ENCODE measurements around the gene VEPH1.

The VEPH1 gene

DNA sequence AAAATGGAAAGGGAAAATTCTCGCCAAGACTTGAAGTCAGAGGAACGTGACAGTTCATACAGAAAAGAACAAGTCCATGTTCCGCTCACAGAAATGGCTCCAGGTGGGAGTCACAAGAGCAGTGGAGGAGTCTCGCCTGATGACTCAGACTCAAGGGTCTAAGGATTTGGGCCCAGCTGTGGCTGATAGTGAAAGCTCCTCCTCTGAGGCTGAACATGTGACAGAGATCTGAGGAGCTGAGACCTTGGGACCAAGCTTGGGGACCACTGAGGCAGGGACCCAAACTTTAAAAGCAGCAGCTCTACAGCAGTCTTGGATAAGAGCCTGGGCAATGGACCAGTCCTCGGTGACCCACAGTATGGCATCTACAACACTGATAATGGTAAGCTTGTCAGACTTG lies 9.3 kb upstream of the VEPH1 start:
- Histone ChIP-seq H3K9me3 (ENCODE audit: severe bottlenecking) (no peaks in the 10 kb centered on the region), H3K27me3 (ENCODE audit: insufficient read depth, low read depth, severe bottlenecking) (no peaks in the 10 kb centered on the region), H3K4me3 (ENCODE audit: low read depth, low read length) (no peak overlapping the region), H3K36me3 (no peaks in the 10 kb centered on the region), H3K27ac (no peak overlapping the region)
- DNase-seq: no peak
- TF ChIP-seq CTCF (IDR thresholded peaks at IDR 0.05; ENCODE audit: low read depth, low read length): no peak

- H3K4me3 ChIP-seq (ENCODE audit: low read depth, low read length): no peak overlapping the region
- no peaks in the 10 kb centered on the region for H3K9me3 ChIP-seq (ENCODE audit: severe bottlenecking)
- no peaks in the 10 kb centered on the region for H3K27me3 ChIP-seq (ENCODE audit: insufficient read depth, low read depth, severe bottlenecking)
- no peak for DNase-seq
- H3K27ac ChIP-seq: no peak overlapping the region
- H3K36me3 ChIP-seq: no peaks in the 10 kb centered on the region
- no peak for TF ChIP-seq CTCF (IDR thresholded peaks at IDR 0.05; ENCODE audit: low read depth, low read length)
Measured at GRCh38 chr3:157508461-157508860, 5.2 kb upstream of the VEPH1 start.

DNA sequence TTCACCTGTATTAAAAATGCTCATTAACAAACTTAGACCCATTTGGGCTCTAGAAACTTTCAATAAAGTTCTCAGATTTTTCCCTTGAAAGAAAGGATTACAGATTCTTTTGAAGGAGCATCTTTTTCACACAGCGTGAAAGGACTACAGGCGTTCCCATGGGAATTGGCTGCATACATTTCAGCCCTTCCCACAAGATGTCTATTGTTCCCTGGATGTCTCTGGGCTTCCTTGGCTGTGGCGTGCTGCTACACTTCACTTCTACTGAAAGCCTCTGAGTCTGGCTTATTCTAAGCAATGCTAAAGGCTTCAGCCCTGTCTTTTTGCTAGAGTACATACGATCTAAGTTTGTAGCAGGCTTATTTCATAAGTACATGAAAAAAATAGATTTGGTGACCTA lies 1.4 kb downstream of the VEPH1 start:
- H3K9me3 ChIP-seq (ENCODE audit: severe bottlenecking): no peaks in the 10 kb centered on the region
- H3K27ac ChIP-seq: no peak overlapping the region
- H3K4me3 ChIP-seq (ENCODE audit: low read depth, low read length): no peak overlapping the region
- H3K27me3 ChIP-seq (ENCODE audit: insufficient read depth, low read depth, severe bottlenecking): no peaks in the 10 kb centered on the region
- H3K36me3 ChIP-seq: no peaks in the 10 kb centered on the region
- TF ChIP-seq CTCF (IDR thresholded peaks at IDR 0.05; ENCODE audit: low read depth, low read length): no peak
- DNase-seq: no peak

- DNase-seq: no peak
- Histone ChIP-seq H3K27ac (no peak overlapping the region), H3K4me3 (ENCODE audit: low read depth, low read length) (no peak overlapping the region), H3K36me3 (no peaks in the 10 kb centered on the region), H3K9me3 (ENCODE audit: severe bottlenecking) (no peaks in the 10 kb centered on the region), H3K27me3 (ENCODE audit: insufficient read depth, low read depth, severe bottlenecking) (no peaks in the 10 kb centered on the region)
- TF ChIP-seq CTCF (IDR thresholded peaks at IDR 0.05; ENCODE audit: low read depth, low read length): no peak
Measured at GRCh38 chr3:157500232-157500631, 3.0 kb downstream of the VEPH1 start.

- H3K27me3 ChIP-seq (ENCODE audit: insufficient read depth, low read depth, severe bottlenecking): no peaks in the 10 kb centered on the region
- no peak overlapping the region for H3K4me3 ChIP-seq (ENCODE audit: low read depth, low read length)
- no peak overlapping the region for H3K27ac ChIP-seq
- no peak for DNase-seq
- no peaks in the 10 kb centered on the region for H3K9me3 ChIP-seq (ENCODE audit: severe bottlenecking)
- no peaks in the 10 kb centered on the region for H3K36me3 ChIP-seq
- TF ChIP-seq CTCF (IDR thresholded peaks at IDR 0.05; ENCODE audit: low read depth, low read length): no peak
Measured at GRCh38 chr3:157499342-157499963, 3.8 kb downstream of the VEPH1 start.

GRCh38 chr3:157498371-157498770 lies 4.8 kb downstream of the VEPH1 start:
- no peak overlapping the region for H3K27ac ChIP-seq
- no peak for TF ChIP-seq CTCF (IDR thresholded peaks at IDR 0.05; ENCODE audit: low read depth, low read length)

More at GRCh38 chr3:157498371-157498770, 4.8 kb downstream of the VEPH1 start:
- Histone ChIP-seq H3K4me3 (ENCODE audit: low read depth, low read length) (no peak overlapping the region), H3K27me3 (ENCODE audit: insufficient read depth, low read depth, severe bottlenecking) (no peaks in the 10 kb centered on the region), H3K36me3 (no peaks in the 10 kb centered on the region), H3K9me3 (ENCODE audit: severe bottlenecking) (no peaks in the 10 kb centered on the region)
- DNase-seq: no peak
